ENCODE results near the gene FRMD4A.
"Not testable (repeated sequence)": the region's sequence is repeated elsewhere in the genome, so short reads cannot be mapped to it uniquely, and the experiment has no call there.

The FRMD4A gene

GRCh38 chr10:13984647-13985155 lies 346.0 kb downstream of the FRMD4A start:
- no peak for DNase-seq (ENCODE audit: low read depth)

GRCh38 chr10:13983035-13983434 lies 347.7 kb downstream of the FRMD4A start:
- DNase-seq (ENCODE audit: low read depth): no peak

GRCh38 chr10:13978533-13979115 lies 352.1 kb downstream of the FRMD4A start:
- DNase-seq (ENCODE audit: low read depth): no peak

- no peak for DNase-seq (ENCODE audit: low read depth)
Observed at GRCh38 chr10:13977861-13978532, 352.7 kb downstream of the FRMD4A start.

- no peak for DNase-seq (ENCODE audit: low read depth)
Observed at GRCh38 chr10:13973742-13974141, 357.0 kb downstream of the FRMD4A start.

GRCh38 chr10:13972609-13973008 lies 358.1 kb downstream of the FRMD4A start:
- no peak for DNase-seq (ENCODE audit: low read depth)

- no peak for DNase-seq (ENCODE audit: low read depth)
Observed at GRCh38 chr10:13971601-13972475, 358.9 kb downstream of the FRMD4A start.

- DNase-seq (ENCODE audit: low read depth): no peak
Observed at GRCh38 chr10:13970957-13971353, 359.8 kb downstream of the FRMD4A start.

- DNase-seq (ENCODE audit: low read depth): no peak
Observed at GRCh38 chr10:13970236-13970956, 360.3 kb downstream of the FRMD4A start.

- DNase-seq (ENCODE audit: low read depth): no peak
Observed at GRCh38 chr10:13969792-13970140, 361.0 kb downstream of the FRMD4A start.

- no peak for DNase-seq (ENCODE audit: low read depth)
Observed at GRCh38 chr10:13969118-13969791, 361.5 kb downstream of the FRMD4A start.

- DNase-seq (ENCODE audit: low read depth): no peak
Observed at GRCh38 chr10:13961853-13962252, 368.9 kb downstream of the FRMD4A start.

GRCh38 chr10:13961097-13961496 lies 369.6 kb downstream of the FRMD4A start:
- DNase-seq (ENCODE audit: low read depth): no peak

- DNase-seq (ENCODE audit: low read depth): no peak
Observed at GRCh38 chr10:13960603-13961002, 370.1 kb downstream of the FRMD4A start.

- no peak for DNase-seq (ENCODE audit: low read depth)
Observed at GRCh38 chr10:13959443-13960359, 371.0 kb downstream of the FRMD4A start.

GRCh38 chr10:13957856-13958255 lies 372.9 kb downstream of the FRMD4A start:
- no peak for DNase-seq (ENCODE audit: low read depth)

GRCh38 chr10:13956826-13957225 lies 373.9 kb downstream of the FRMD4A start:
- DNase-seq (ENCODE audit: low read depth): no peak

- no peak for DNase-seq (ENCODE audit: low read depth)
Observed at GRCh38 chr10:13955409-13956068, 375.2 kb downstream of the FRMD4A start.

GRCh38 chr10:13954195-13954594 lies 376.5 kb downstream of the FRMD4A start:
- DNase-seq (ENCODE audit: low read depth): not testable (repeated sequence)

GRCh38 chr10:13953371-13953770 lies 377.4 kb downstream of the FRMD4A start:
- DNase-seq (ENCODE audit: low read depth): no peak

Measured in CMK (cell line).